Measurements from ENCODE around the gene DDX1.
"Not testable (repeated sequence)": the region's sequence is repeated elsewhere in the genome, so short reads cannot be mapped to it uniquely, and the experiment has no call there.

Gene DDX1

GRCh38 chr2:15614545-15615300, 23.1 kb downstream of the DDX1 start:
- no peak for DNase-seq

GRCh38 chr2:15615301-15615920, 23.7 kb downstream of the DDX1 start:
- no peak for DNase-seq

GRCh38 chr2:15616429-15616828, 24.8 kb downstream of the DDX1 start:
- DNase-seq: no peak

- DNase-seq: no peak
These were observed 25.4 kb downstream of the DDX1 start for GRCh38 chr2:15616850-15617777.

- DNase-seq: no peak
These were observed 26.2 kb downstream of the DDX1 start for GRCh38 chr2:15617778-15618448.

GRCh38 chr2:15618449-15618855, 26.8 kb downstream of the DDX1 start:
- no peak for DNase-seq

- no peak for DNase-seq
These were observed 27.4 kb downstream of the DDX1 start for GRCh38 chr2:15619076-15619475.

GRCh38 chr2:15619510-15619909, 27.8 kb downstream of the DDX1 start:
- DNase-seq: no peak

GRCh38 chr2:15619938-15620337, 28.3 kb downstream of the DDX1 start:
- DNase-seq: no peak

GRCh38 chr2:15620340-15620739, 28.7 kb downstream of the DDX1 start:
- DNase-seq: no peak

GRCh38 chr2:15620857-15621471, 29.3 kb downstream of the DDX1 start:
- DNase-seq: no peak

- DNase-seq: not testable (repeated sequence)
These were observed 29.8 kb downstream of the DDX1 start for GRCh38 chr2:15621472-15621870.

GRCh38 chr2:15622214-15622613, 30.5 kb downstream of the DDX1 start:
- DNase-seq: no peak

GRCh38 chr2:15622614-15623480, 31.2 kb downstream of the DDX1 start:
- DNase-seq: no peak

- no peak for DNase-seq
These were observed 31.8 kb downstream of the DDX1 start for GRCh38 chr2:15623481-15623796.

- no peak for DNase-seq
These were observed 32.4 kb downstream of the DDX1 start for GRCh38 chr2:15623898-15624541.

GRCh38 chr2:15624903-15625302, 33.2 kb downstream of the DDX1 start:
- DNase-seq: no peak

- no peak for DNase-seq
These were observed 33.8 kb downstream of the DDX1 start for GRCh38 chr2:15625344-15626036.

GRCh38 chr2:15626126-15626525, 34.5 kb downstream of the DDX1 start:
- DNase-seq: no peak
